HEK293 (cell line): ENCODE measurements around the gene SLC30A3.

ENCODE experiments used
- CTCF ChIA-PET: fragments of 350-600 bp; formaldehyde crosslinking; extraction: SDS; loops from one replicate; lab custom pipeline; 2021; ENCODE audit warnings: antibody characterized with exemption; lab: Yijun Ruan, JAX
- POLR2A ChIA-PET: fragments of 300-600 bp; formaldehyde crosslinking; extraction: SDS; loops from one replicate; lab custom pipeline; 2020; ENCODE audit warnings: antibody characterized with exemption, inconsistent platforms; lab: Yijun Ruan, JAX
- H3K27ac ChIP-seq: fragments of 200-500 bp; sonication (Bioruptor generic); 2 replicates; pipeline ENCODE4 v1.5.1; 2014; ENCODE audit warnings: low read depth, low read length, control low read depth, inconsistent platforms; ENCODE audit errors: extremely low read depth
- H3K36me3 ChIP-seq, 2 experiments: fragments of 200-500 bp in 1 of 2; sonication (Bioruptor generic) in 1 of 2; 1 replicate in 1 of 2; 2 replicates in 1 of 2; pipeline ENCODE4 v1.5.1; 2014 to 2017; ENCODE audit warnings: inconsistent platforms in 2 of 2, low read length in 2 of 2; ENCODE audit not compliant: control insufficient read depth in 2 of 2, insufficient read depth in 1 of 2
- H3K4me1 ChIP-seq: fragments of 200-500 bp; sonication (Bioruptor generic); 2 replicates; pipeline ENCODE4 v1.5.1; 2014; ENCODE audit warnings: mild to moderate bottlenecking, low read length, inconsistent platforms; ENCODE audit not compliant: control insufficient read depth, insufficient read depth
- H3K4me3 ChIP-seq: 2 replicates; pipeline ENCODE4 v1.5.1; 2011; ENCODE audit warnings: low read depth, mild to moderate bottlenecking, control low read depth, low read length, moderate library complexity
- H3K9me3 ChIP-seq: fragments of 200-500 bp; sonication (Bioruptor generic); 2 replicates; pipeline ENCODE4 v1.5.1; 2014; ENCODE audit warnings: low read depth, low read length, inconsistent platforms; ENCODE audit not compliant: control insufficient read depth, insufficient read depth
- EGR2 ChIP-seq: fragments of 450-650 bp; formaldehyde crosslinking; IDR thresholded peaks from 2 replicates; pipeline ENCODE4 v1.5.1; 2016; ENCODE audit warnings: low read depth, missing biosample characterization, missing genetic modification characterization
- GLIS1 ChIP-seq: fragments of 450-650 bp; formaldehyde crosslinking; IDR thresholded peaks from 2 replicates; pipeline ENCODE4 v1.5.1; 2016; ENCODE audit warnings: missing biosample characterization, missing genetic modification characterization
- KLF7 ChIP-seq: fragments of 450-650 bp; formaldehyde crosslinking; IDR thresholded peaks from 2 replicates; pipeline ENCODE4 v1.5.1; 2016; ENCODE audit warnings: missing biosample characterization, missing genetic modification characterization, borderline replicate concordance
- KLF9 ChIP-seq: fragments of 450-650 bp; formaldehyde crosslinking; IDR thresholded peaks from 2 replicates; pipeline ENCODE4 v1.5.1; 2016; ENCODE audit warnings: missing biosample characterization, missing genetic modification characterization, low read depth
- MEIS1 ChIP-seq: sonication (generic); formaldehyde crosslinking; IDR thresholded peaks from 2 replicates; pipeline ENCODE4 v1.8.1; 2022; ENCODE audit warnings: missing genetic modification reagents, mild to moderate bottlenecking, borderline replicate concordance
- PRDM4 ChIP-seq: fragments of 450-650 bp; formaldehyde crosslinking; IDR thresholded peaks from 2 replicates; pipeline ENCODE4 v1.5.1; 2017; ENCODE audit warnings: missing biosample characterization, missing genetic modification characterization
- SALL2 ChIP-seq: fragments of 450-650 bp; formaldehyde crosslinking; IDR thresholded peaks from 2 replicates; pipeline ENCODE4 v1.5.0; 2017; ENCODE audit warnings: missing biosample characterization, mild to moderate bottlenecking, missing genetic modification characterization, borderline replicate concordance
- SCRT1 ChIP-seq: fragments of 450-650 bp; formaldehyde crosslinking; IDR thresholded peaks from 2 replicates; pipeline ENCODE4 v1.5.1; 2016; ENCODE audit warnings: missing biosample characterization, missing genetic modification characterization, borderline replicate concordance
- SP3 ChIP-seq: fragments of 450-650 bp; formaldehyde crosslinking; IDR thresholded peaks from 2 replicates; pipeline ENCODE4 v1.5.1; 2016; ENCODE audit warnings: missing biosample characterization, missing genetic modification characterization
- ZFHX2 ChIP-seq: fragments of 450-650 bp; formaldehyde crosslinking; conservative IDR thresholded peaks from 2 replicates; pipeline ENCODE4 v1.5.1; 2016; ENCODE audit warnings: missing biosample characterization, missing genetic modification characterization
- ZFP37 ChIP-seq: fragments of 450-650 bp; formaldehyde crosslinking; IDR thresholded peaks from 2 replicates; pipeline ENCODE4 v1.5.1; 2016; ENCODE audit warnings: missing biosample characterization, missing genetic modification characterization
- ZNF174 ChIP-seq: fragments of 450-650 bp; formaldehyde crosslinking; IDR thresholded peaks from 2 replicates; pipeline ENCODE4 v1.5.0; 2017; ENCODE audit warnings: missing biosample characterization, mild to moderate bottlenecking, missing genetic modification characterization
- ZNF24 ChIP-seq: fragments of 450-650 bp; formaldehyde crosslinking; IDR thresholded peaks from 2 replicates; pipeline ENCODE4 v1.5.1; 2016; ENCODE audit warnings: missing biosample characterization, missing genetic modification characterization
- ZNF280D ChIP-seq: fragments of 450-650 bp; formaldehyde crosslinking; IDR thresholded peaks from 2 replicates; pipeline ENCODE4 v1.5.1; 2016; ENCODE audit warnings: missing biosample characterization, missing genetic modification characterization
- ZNF292 ChIP-seq: fragments of 450-650 bp; formaldehyde crosslinking; IDR thresholded peaks from 2 replicates; pipeline ENCODE4 v1.5.1; 2016; ENCODE audit warnings: low read depth, missing biosample characterization, missing genetic modification characterization, borderline replicate concordance
- ZNF513 ChIP-seq: fragments of 450-650 bp; IDR thresholded peaks from 2 replicates; pipeline ENCODE4 v1.5.1; 2018; ENCODE audit warnings: missing biosample characterization, missing genetic modification characterization
- ZNF530 ChIP-seq: fragments of 450-650 bp; formaldehyde crosslinking; IDR thresholded peaks from 2 replicates; pipeline ENCODE4 v1.5.1; 2016; ENCODE audit warnings: low read depth, missing biosample characterization, missing genetic modification characterization
- ZNF654 ChIP-seq: fragments of 450-650 bp; formaldehyde crosslinking; IDR thresholded peaks from 2 replicates; pipeline ENCODE4 v1.5.1; 2016; ENCODE audit warnings: low read depth, missing biosample characterization, missing genetic modification characterization
- ZNF670 ChIP-seq: fragments of 450-650 bp; formaldehyde crosslinking; IDR thresholded peaks from 2 replicates; pipeline ENCODE4 v1.5.1; 2016; ENCODE audit warnings: missing biosample characterization, missing genetic modification characterization, low read depth
- ZNF707 ChIP-seq: fragments of 450-650 bp; formaldehyde crosslinking; IDR thresholded peaks from 2 replicates; pipeline ENCODE4 v1.5.1; 2016; ENCODE audit warnings: missing biosample characterization, missing genetic modification characterization
- ZNF747 ChIP-seq: fragments of 450-650 bp; formaldehyde crosslinking; IDR thresholded peaks from 2 replicates; pipeline ENCODE4 v1.5.1; 2016; ENCODE audit warnings: missing biosample characterization, missing genetic modification characterization
- ZNF837 ChIP-seq: fragments of 450-650 bp; formaldehyde crosslinking; IDR thresholded peaks from 2 replicates; pipeline ENCODE4 v1.5.1; 2016; ENCODE audit warnings: missing biosample characterization, missing genetic modification characterization

SLC30A3 gene

GRCh38 chr2:27291865-27292264 lies 29.0 kb upstream of the SLC30A3 start (continued):
- TF ChIP-seq ZNF280D, result no peak
- TF ChIP-seq SCRT1 (tag by site-specific recombination), result no peak
- peak; percentile 44 for TF ChIP-seq ZNF654 (tag by site-specific recombination)
- peak; percentile 54 for TF ChIP-seq ZFHX2 (tag by site-specific recombination)
- no peak for TF ChIP-seq ZFP37 (tag by site-specific recombination)
- no peak for TF ChIP-seq ZNF513 (tag by site-specific recombination)
- TF ChIP-seq EGR2 (tag by site-specific recombination), result peak; percentile 55; the same call in 1 of the 2 replicates

GRCh38 chr2:27290549-27290948 lies 27.7 kb upstream of the SLC30A3 start:
- no peaks in the 10 kb centered on the region for H3K36me3 ChIP-seq
- H3K27ac ChIP-seq, result no peak overlapping the region
- H3K4me3 ChIP-seq, result no peak overlapping the region
- no peaks in the 10 kb centered on the region for H3K9me3 ChIP-seq
- TF ChIP-seq ZNF530 (tag by site-specific recombination) (no peak), ZNF174 (no peak), ZNF670 (tag by site-specific recombination) (no peak), MEIS1 (CRISPR knock-in tag) (no peak), ZNF747 (tag by site-specific recombination) (no peak), SALL2 (tag by site-specific recombination) (no peak), ZNF292 (tag by site-specific recombination) (no peak), SP3 (no peak), PRDM4 (tag by site-specific recombination) (no peak)
- peaks cover 13% of the 10 kb centered on the region for H3K4me1 ChIP-seq
- ChIA-PET CTCF (interaction anchor here (1.1 to 17.4 kb wide), 4 partner anchors 8 to 40 kb away, joined by 3 to 211 read pairs (median 36); partner anchors contain the start of gene TRIM54), POLR2A (no interaction called here)

GRCh38 chr2:27288610-27289009 lies 25.8 kb upstream of the SLC30A3 start:
- no peak overlapping the region for H3K27ac ChIP-seq
- H3K9me3 ChIP-seq, result no peaks in the 10 kb centered on the region
- peaks cover 11% of the 10 kb centered on the region for H3K4me1 ChIP-seq
- POLR2A ChIA-PET, result no interaction called here
- no peak overlapping the region for H3K4me3 ChIP-seq
- TF ChIP-seq KLF7 (tag by site-specific recombination) (no peak), ZNF24 (tag by site-specific recombination) (no peak), ZNF837 (tag by site-specific recombination) (no peak), GLIS1 (tag by site-specific recombination) (no peak), ZNF707 (tag by site-specific recombination) (no peak), KLF9 (tag by site-specific recombination) (no peak)
- H3K36me3 ChIP-seq, result no peaks in the 10 kb centered on the region
- CTCF ChIA-PET, result interaction anchor here (0.6 to 5.3 kb wide), 3 partner anchors 9 to 313 kb away, joined by 3 to 21 read pairs (median 6); no protein-coding TSS in a partner anchor
